HUES64 (cell line): Measurements from ENCODE around the gene STX18.
"Not testable (repeated sequence)": the region's sequence is repeated elsewhere in the genome, so short reads cannot be mapped to it uniquely, and the experiment has no call there.

Source experiments
- H3K27ac ChIP-seq: 2 replicates; pipeline ENCODE4 v1.7.0; 2013; ENCODE audit warnings: low read depth, low read length, inconsistent platforms
- H3K27me3 ChIP-seq: 2 replicates; pipeline ENCODE4 v1.6.1; 2013; ENCODE audit warnings: mild to moderate bottlenecking, low read length; ENCODE audit not compliant: insufficient read depth
- H3K36me3 ChIP-seq: 2 replicates; pipeline ENCODE4 v1.6.1; 2013; ENCODE audit warnings: mild to moderate bottlenecking, low read length; ENCODE audit not compliant: insufficient read depth
- H3K4me1 ChIP-seq: 2 replicates; pipeline ENCODE4 v1.6.1; 2013; ENCODE audit warnings: mild to moderate bottlenecking, low read length, moderate library complexity; ENCODE audit not compliant: insufficient read depth
- H3K4me3 ChIP-seq: 2 replicates; pipeline ENCODE4 v1.5.1; 2013; ENCODE audit warnings: mild to moderate bottlenecking, low read length, moderate library complexity
- H3K9ac ChIP-seq: 2 replicates; pipeline ENCODE4 v1.6.1; 2013; ENCODE audit warnings: mild to moderate bottlenecking, low read depth, low read length
- H3K9me3 ChIP-seq: 2 replicates; pipeline ENCODE4 v1.6.1; 2013; ENCODE audit warnings: low read depth, low read length; ENCODE audit not compliant: insufficient read depth
- WGBS: fragments of 150-250, 120-280 bp; methylation state at CpG from one replicate; pipeline ENCODE4 v1.1.7; 2013; ENCODE audit warnings: missing lambda C conversion rate; 5-methylcytosine and 5-hydroxymethylcytosine counted together

The STX18 gene

GRCh38 chr4:4479366-4479765 is 62.5 kb downstream of the STX18 start:
- no peaks in the 10 kb centered on the region for H3K36me3 ChIP-seq
- H3K4me1 ChIP-seq, result peaks cover 30% of the 10 kb centered on the region
- no peak overlapping the region for H3K9ac ChIP-seq
- H3K4me3 ChIP-seq, result no peak overlapping the region
- H3K27ac ChIP-seq, result no peak overlapping the region
- WGBS, result 92% methylated on average over 2 of the region's 2 CpGs
- H3K9me3 ChIP-seq, result no peaks in the 10 kb centered on the region
- H3K27me3 ChIP-seq, result no peaks in the 10 kb centered on the region; the same call in 1 of the 2 replicates

GRCh38 chr4:4477796-4478195 is 64.1 kb downstream of the STX18 start:
- Histone ChIP-seq H3K36me3 (no peaks in the 10 kb centered on the region), H3K9me3 (no peaks in the 10 kb centered on the region), H3K27ac (no peak overlapping the region), H3K9ac (no peak overlapping the region), H3K27me3 (no peaks in the 10 kb centered on the region; the same call in 1 of the 2 replicates), H3K4me1 (peaks cover 35% of the 10 kb centered on the region), H3K4me3 (no peak overlapping the region)
- WGBS, result 93% methylated on average over 10 of the region's 10 CpGs

GRCh38 chr4:4477391-4477790 is 64.5 kb downstream of the STX18 start:
- H3K27ac ChIP-seq, result no peak overlapping the region
- no peak overlapping the region for H3K9ac ChIP-seq
- H3K4me3 ChIP-seq, result no peak overlapping the region
- no peaks in the 10 kb centered on the region; the same call in 1 of the 2 replicates for H3K27me3 ChIP-seq
- peaks cover 34% of the 10 kb centered on the region for H3K4me1 ChIP-seq
- H3K36me3 ChIP-seq, result no peaks in the 10 kb centered on the region
- no peaks in the 10 kb centered on the region for H3K9me3 ChIP-seq
- 93% methylated on average over 3 of the region's 3 CpGs for WGBS

- H3K4me3 ChIP-seq, result no peak overlapping the region
- H3K27ac ChIP-seq, result no peak overlapping the region
- H3K9ac ChIP-seq, result no peak overlapping the region
- H3K4me1 ChIP-seq, result peaks cover 5% of the 10 kb centered on the region; the same call in 1 of the 2 replicates
- no peaks in the 10 kb centered on the region for H3K27me3 ChIP-seq
- no peaks in the 10 kb centered on the region for H3K9me3 ChIP-seq
- 93% methylated on average over 3 of the region's 3 CpGs for WGBS
- H3K36me3 ChIP-seq, result no peaks in the 10 kb centered on the region; the same call in 1 of the 2 replicates
Measured at GRCh38 chr4:4474476-4474875, 67.4 kb downstream of the STX18 start.

GRCh38 chr4:4472344-4472958 is 69.4 kb downstream of the STX18 start:
- H3K36me3 ChIP-seq, result no peaks in the 10 kb centered on the region; the same call in 1 of the 2 replicates
- H3K9me3 ChIP-seq, result no peaks in the 10 kb centered on the region
- no peaks in the 10 kb centered on the region for H3K27me3 ChIP-seq
- no peak overlapping the region for H3K4me3 ChIP-seq
- H3K4me1 ChIP-seq, result peaks cover 5% of the 10 kb centered on the region; the same call in 1 of the 2 replicates
- no peak overlapping the region for H3K9ac ChIP-seq
- 92% methylated on average over 8 of the region's 8 CpGs for WGBS
- H3K27ac ChIP-seq, result no peak overlapping the region

GRCh38 chr4:4471195-4471594 is 70.7 kb downstream of the STX18 start:
- Histone ChIP-seq H3K27ac (no peak overlapping the region), H3K4me1 (peaks cover 5% of the 10 kb centered on the region; the same call in 1 of the 2 replicates)
- 93% methylated on average over 2 of the region's 3 CpGs for WGBS

GRCh38 chr4:4470208-4470607 is 71.6 kb downstream of the STX18 start:
- 100% methylated on average over 3 of the region's 3 CpGs for WGBS
- H3K4me1 ChIP-seq, result peaks cover 5% of the 10 kb centered on the region; the same call in 1 of the 2 replicates
- H3K9me3 ChIP-seq, result no peaks in the 10 kb centered on the region
- H3K4me3 ChIP-seq, result no peak overlapping the region
- H3K27me3 ChIP-seq, result no peaks in the 10 kb centered on the region
- no peak overlapping the region for H3K9ac ChIP-seq
- no peak overlapping the region for H3K27ac ChIP-seq
- peaks cover 9% of the 10 kb centered on the region for H3K36me3 ChIP-seq

More at GRCh38 chr4:4471195-4471594, 70.7 kb downstream of the STX18 start:
- Histone ChIP-seq H3K27me3 (no peaks in the 10 kb centered on the region), H3K9ac (no peak overlapping the region), H3K9me3 (no peaks in the 10 kb centered on the region), H3K4me3 (no peak overlapping the region), H3K36me3 (peaks cover 2% of the 10 kb centered on the region)

GRCh38 chr4:4465238-4465637 is 76.6 kb downstream of the STX18 start:
- not testable (repeated sequence) for H3K4me3 ChIP-seq, H3K9ac ChIP-seq, H3K27me3 ChIP-seq, H3K9me3 ChIP-seq, H3K36me3 ChIP-seq, H3K27ac ChIP-seq
- H3K4me1 ChIP-seq, result peaks cover 30% of the 10 kb centered on the region
- WGBS, result 98% methylated on average over 3 of the region's 3 CpGs

GRCh38 chr4:4462970-4463369 is 78.9 kb downstream of the STX18 start:
- H3K9me3 ChIP-seq, result no peaks in the 10 kb centered on the region
- no peaks in the 10 kb centered on the region for H3K27me3 ChIP-seq
- no peak overlapping the region for H3K4me3 ChIP-seq
- no peak overlapping the region for H3K9ac ChIP-seq
- H3K27ac ChIP-seq, result peak overlapping the region; percentile 38; the same call in 1 of the 2 replicates
- 19% methylated on average over 3 of the region's 3 CpGs for WGBS
- H3K4me1 ChIP-seq, result peaks cover 46% of the 10 kb centered on the region
- peaks cover 9% of the 10 kb centered on the region for H3K36me3 ChIP-seq

GRCh38 chr4:4461850-4462249 is 80.0 kb downstream of the STX18 start:
- Histone ChIP-seq H3K27ac (no peak overlapping the region), H3K4me3 (no peak overlapping the region), H3K36me3 (peaks cover 15% of the 10 kb centered on the region), H3K9ac (no peak overlapping the region), H3K9me3 (no peaks in the 10 kb centered on the region), H3K4me1 (peaks cover 56% of the 10 kb centered on the region), H3K27me3 (no peaks in the 10 kb centered on the region)
- WGBS, result 84% methylated on average over 5 of the region's 5 CpGs

- Histone ChIP-seq H3K9ac (no peak overlapping the region), H3K4me3 (no peak overlapping the region), H3K27ac (no peak overlapping the region), H3K4me1 (peaks cover 56% of the 10 kb centered on the region), H3K9me3 (no peaks in the 10 kb centered on the region), H3K27me3 (no peaks in the 10 kb centered on the region), H3K36me3 (peaks cover 18% of the 10 kb centered on the region)
Measured at GRCh38 chr4:4461178-4461577, 80.7 kb downstream of the STX18 start.

- no peaks in the 10 kb centered on the region for H3K9me3 ChIP-seq
- H3K4me3 ChIP-seq, result no peak overlapping the region
- H3K36me3 ChIP-seq, result peaks cover 17% of the 10 kb centered on the region
- no peak overlapping the region for H3K9ac ChIP-seq
- WGBS, result 92% methylated on average over 5 of the region's 6 CpGs
- H3K27me3 ChIP-seq, result no peaks in the 10 kb centered on the region
- H3K27ac ChIP-seq, result no peak overlapping the region
- peaks cover 56% of the 10 kb centered on the region for H3K4me1 ChIP-seq
Measured at GRCh38 chr4:4460759-4461158, 81.1 kb downstream of the STX18 start.
